Parietal lobe (tissue), 2 donors: Measurements from ENCODE around the gene PKN3. TPM values are rescaled to one million over a fixed set of nuclear protein-coding genes. Genes with fewer than 3 reads are reported as not detected.

Experiments used
- small RNA-seq: library from RNA; depleted of rRNA; stranded (forward); fragments of <200 nt; gene quantifications from one replicate; pipeline ENCODE3, GENCODE V24; 2014; ENCODE audit warnings: low replicate concordance
- total RNA-seq: library from RNA; depleted of rRNA; stranded (reverse); fragments of >200 nt; gene quantifications from one replicate; pipeline ENCODE4 v1.2.3, GENCODE V29; 2014

The PKN3 gene
- 1.6 TPM for total RNA-seq

DNA sequence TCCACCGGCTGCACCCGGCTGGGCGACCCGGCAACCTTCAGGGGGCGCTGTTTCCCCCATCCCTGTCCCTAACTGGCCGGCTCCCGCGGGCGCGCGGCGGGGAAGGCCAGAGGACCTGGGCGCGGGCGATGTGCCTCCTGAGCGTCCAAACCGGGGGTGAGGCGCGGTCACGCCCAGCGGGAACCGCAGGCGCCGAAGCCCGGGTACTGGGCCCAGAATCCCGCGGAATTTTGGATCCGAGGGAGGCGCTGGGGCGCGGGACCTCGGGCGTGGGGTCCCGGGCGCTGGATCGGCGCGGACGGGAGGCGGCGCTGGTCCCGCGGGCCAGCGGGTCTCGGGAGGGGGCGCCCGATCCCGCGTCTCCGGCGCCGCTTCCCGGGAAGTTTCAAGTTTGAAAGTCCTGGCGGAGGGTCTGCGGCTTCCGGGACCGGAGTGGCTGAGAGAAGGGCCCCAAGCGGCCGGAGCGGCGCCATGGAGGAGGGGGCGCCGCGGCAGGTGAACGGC lies at the start of gene PKN3:
PKN3 (plus strand) TSS at position 59 of the 504 bp plus-strand sequence; CDS start at position 472, 413 bp downstream.

DNA sequence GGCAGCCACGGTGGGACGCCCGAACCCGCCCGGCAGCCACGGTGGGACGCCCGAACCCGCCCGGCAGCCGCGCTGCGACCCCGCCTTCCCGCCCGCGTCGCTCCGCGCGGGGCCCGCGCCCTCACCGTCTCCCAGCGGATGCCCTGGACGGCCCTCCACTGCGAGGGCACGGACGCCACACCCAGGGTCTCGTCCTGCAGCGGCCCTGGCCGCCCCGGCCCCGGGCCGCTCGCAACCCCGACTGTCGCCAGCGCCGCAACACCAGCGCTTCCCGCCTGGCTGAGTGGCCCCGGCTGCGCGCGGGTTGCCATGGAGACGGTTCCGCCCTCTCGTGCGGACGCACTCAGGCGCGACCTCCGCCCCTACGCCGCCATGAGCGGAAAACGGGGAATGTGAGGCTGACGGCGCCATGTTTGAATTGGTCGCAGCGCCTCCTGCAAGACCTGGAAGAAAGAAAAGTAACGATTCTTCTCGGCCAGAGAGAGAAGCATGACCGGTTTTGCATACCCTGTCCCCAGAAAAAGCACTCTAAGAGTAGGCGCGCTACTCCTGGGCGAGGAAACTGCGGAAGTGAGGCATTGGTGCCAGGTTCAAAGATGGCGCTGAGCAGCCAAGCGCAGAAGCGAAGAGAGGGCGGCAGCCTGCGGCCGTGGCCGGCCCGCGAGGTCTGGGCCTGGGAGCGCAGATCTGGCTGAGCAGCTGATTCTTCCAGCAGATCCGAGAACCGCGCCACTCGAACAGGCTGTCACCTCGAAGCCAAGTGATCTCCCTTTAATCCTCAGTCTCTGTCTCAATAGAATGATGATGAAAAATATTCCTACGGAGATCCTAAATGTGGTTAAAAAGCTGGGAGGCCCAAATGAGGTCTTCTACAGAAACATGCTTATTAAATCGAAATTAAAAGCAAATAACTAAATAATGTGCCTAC lies 45.6 kb upstream of the PKN3 start, which contains the start of gene DYNC2I2:
DYNC2I2 (minus strand) TSS at position 432 of the 928 bp plus-strand sequence; CDS start at position 311, 121 bp downstream.

DNA sequence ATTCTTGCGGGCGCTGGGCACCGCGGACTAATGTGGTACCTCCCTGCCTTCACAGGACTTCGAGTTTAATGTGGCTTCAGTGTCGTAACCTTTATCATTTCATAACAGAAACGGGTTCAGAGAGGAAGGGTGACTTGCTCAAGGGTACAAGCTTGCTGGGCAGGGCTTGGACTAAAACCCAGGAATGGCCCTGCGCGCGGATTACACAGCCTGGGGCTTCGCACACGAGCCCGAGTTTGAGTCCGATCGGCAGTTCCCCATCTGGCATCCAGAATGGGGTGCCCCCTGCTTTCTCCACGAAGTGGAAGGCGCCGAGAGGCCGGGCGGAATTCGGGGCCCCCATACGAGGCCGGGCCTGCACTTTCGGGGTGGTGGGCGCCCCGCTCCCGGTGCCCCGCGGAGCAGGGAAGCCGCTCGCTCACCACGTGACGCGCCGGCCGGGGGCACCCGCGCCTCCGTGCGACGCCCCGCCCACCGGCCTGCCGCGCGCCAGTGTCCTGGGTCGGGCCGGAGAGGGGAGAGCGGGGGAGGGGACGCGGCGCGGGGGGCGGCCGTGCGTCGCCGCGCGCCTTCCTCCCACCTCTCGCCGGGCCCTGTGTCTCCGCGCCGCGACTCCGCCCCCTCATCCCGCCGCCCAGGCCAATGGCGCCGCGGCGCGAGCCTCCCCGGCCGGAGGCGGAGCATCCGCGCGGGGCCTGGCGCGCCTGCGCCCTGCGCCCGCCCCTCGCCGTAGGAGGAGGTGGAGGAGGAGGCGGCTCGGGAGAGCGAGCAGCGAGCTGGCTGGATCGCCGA lies 13.6 kb upstream of the PKN3 start, which contains the start of gene SET:
SET (plus strand) TSS at position 722 of the 792 bp plus-strand sequence. CDS start 361 bp downstream, outside the sequence.

DNA sequence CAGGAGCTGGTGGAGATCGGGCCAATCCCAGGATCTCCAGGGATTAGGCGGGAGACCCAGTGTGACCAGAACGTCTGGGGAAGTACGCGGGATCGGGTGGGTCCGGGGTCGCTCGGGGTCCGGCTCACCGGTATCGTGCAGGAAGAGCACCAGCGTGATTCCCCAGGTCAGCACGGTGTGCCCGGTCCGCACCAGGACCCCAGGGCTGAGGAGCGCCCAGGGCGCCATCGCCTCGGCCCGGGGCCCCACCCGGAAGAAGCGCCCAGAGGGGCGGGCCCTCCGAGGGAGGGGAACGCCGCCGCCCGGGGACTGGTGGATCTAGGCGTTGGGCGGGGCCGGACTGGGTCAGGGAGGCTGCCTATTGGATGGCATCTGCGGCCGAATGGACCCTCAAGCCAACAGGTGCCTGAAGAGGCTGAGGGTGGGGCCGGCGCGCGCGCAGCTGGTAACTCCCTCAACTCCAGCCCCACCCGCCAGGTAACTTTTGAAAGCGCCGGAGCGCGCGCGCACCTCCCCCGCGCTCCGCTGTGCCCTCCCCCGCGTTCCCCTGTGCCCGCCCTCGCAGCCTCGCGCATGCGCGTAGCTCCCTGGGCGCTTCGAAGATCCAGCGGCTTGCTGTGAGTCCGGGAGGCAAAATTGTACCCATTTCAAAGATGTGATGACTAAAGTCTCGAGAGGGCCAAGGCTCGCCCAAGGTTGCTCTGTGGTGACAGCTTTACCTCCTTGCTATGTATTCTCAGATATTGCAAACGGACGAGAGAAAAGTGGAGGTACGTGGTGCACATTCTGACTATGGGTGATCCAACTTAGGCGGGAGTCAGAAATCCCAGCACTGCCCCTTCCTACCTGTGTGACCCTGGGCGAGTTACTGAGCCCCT lies 21.8 kb downstream of the PKN3 start, which contains the start of gene ZDHHC12:
ZDHHC12 (minus strand) TSS at position 262 of the 878 bp plus-strand sequence; CDS start at position 228, 34 bp downstream.

Small RNA genes within 50 kb of the gene (small RNA-seq; reads per million reads assigned to genes)
- gene RF00017 (not detected), gene RN7SL560P (not detected)

Other genes starting within 250 kb of the PKN3 start
- 30.4 TPM for gene ODF2, start 246.5 kb upstream of the PKN3 start, total RNA-seq
- gene GLE1, start 197.8 kb upstream of the PKN3 start, total RNA-seq: 23.8 TPM
- gene SPTAN1, start 149.9 kb upstream of the PKN3 start, total RNA-seq: 1,743 TPM
- 31.3 TPM for gene DYNC2I2, start 45.7 kb upstream of the PKN3 start, total RNA-seq
- gene SET, start 13.3 kb upstream of the PKN3 start, total RNA-seq: 408 TPM
- gene ZDHHC12, start 21.6 kb downstream of the PKN3 start, total RNA-seq: 3.1 TPM
- 39.1 TPM for gene ZER1, start 69.4 kb downstream of the PKN3 start, total RNA-seq
- 11.3 TPM for gene TBC1D13, start 84.8 kb downstream of the PKN3 start, total RNA-seq
- gene ENDOG, start 116.0 kb downstream of the PKN3 start, total RNA-seq: 18.5 TPM
- gene SPOUT1, start 127.3 kb downstream of the PKN3 start, total RNA-seq: 23.8 TPM
- gene KYAT1, start 179.4 kb downstream of the PKN3 start, total RNA-seq: 10.6 TPM
- 25.7 TPM for gene LRRC8A, start 179.6 kb downstream of the PKN3 start, total RNA-seq
- gene PHYHD1, start 218.5 kb downstream of the PKN3 start, total RNA-seq: 1.9 TPM
- gene DOLK, start 245.1 kb downstream of the PKN3 start, total RNA-seq: 12.2 TPM
- gene NUP188, start 245.2 kb downstream of the PKN3 start, total RNA-seq: 68.9 TPM